GM21529 (cell line): ENCODE results near the gene TNNT3.

Experiments
- ATAC-seq: cut with Tn5 transposase; IDR thresholded peaks from one replicate; pipeline ENCODE4 v1.9.1; 2021; ENCODE audit not compliant: unreplicated experiment

The TNNT3 gene

DNA sequence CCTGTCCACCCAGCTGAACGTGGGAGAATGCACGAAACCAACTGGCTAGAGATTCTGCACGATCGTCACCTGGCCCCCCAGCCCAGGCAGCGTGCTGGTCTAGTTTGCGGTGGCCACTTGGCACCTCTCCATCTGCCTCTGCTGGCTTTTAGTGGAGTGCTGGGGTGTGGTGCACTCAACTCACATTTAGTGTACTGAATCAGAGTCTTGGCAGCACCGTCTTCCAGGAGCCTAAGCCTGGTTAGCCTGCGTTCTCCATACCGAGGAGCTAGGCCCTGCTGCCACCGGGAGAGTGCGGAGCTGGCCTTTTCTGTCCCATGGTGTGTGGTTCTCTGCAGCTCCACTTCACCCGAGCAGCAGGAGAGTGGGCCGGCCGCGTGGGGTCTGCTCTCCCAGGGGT lies 30.4 kb downstream of the TNNT3 start:
- ATAC-seq: no peak

- no peak for ATAC-seq
These were observed 33.4 kb downstream of the TNNT3 start for GRCh38 chr11:1952806-1953482.

GRCh38 chr11:1953489-1954266 lies 34.2 kb downstream of the TNNT3 start:
- ATAC-seq: no peak

DNA sequence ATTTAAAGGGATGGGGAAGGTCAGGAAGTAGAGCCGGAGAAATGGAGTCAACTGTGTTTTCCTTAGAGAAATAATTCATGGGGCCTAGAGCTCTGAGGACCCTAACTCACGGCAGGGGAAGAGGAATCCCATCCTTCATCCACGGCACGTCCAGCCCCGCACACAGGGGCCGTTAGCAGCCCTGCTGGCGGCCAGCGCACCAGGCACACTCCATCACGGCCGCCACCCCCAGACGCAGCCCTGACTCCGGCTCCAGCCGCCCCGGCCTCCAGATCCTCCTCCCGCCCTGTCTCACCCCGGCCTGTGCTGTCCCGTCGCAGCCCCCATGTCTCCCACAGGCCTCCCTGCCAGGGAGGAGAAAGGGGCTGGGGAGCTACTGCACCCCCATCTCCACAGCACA lies 38.9 kb downstream of the TNNT3 start:
- no peak for ATAC-seq

DNA sequence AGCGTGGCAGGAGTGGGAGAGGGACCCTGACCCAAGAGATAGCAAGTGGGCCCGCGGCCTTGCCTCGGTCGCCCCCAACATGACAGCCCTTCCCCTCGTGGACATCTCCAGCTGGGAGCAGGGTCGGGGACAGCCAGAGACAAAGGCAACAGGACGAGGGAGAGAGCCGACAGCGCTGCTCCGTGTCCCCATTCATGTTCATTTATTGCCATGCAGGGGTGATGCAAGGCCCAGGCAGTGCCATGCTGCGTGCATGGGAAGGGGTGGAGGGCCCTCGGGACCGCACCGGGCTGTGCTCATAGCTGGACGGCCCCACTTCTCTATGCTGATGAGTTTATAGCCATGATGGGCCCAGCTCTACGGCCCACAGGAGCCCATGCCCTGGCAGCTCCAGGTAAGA lies 40.3 kb downstream of the TNNT3 start:
- ATAC-seq: no peak

DNA sequence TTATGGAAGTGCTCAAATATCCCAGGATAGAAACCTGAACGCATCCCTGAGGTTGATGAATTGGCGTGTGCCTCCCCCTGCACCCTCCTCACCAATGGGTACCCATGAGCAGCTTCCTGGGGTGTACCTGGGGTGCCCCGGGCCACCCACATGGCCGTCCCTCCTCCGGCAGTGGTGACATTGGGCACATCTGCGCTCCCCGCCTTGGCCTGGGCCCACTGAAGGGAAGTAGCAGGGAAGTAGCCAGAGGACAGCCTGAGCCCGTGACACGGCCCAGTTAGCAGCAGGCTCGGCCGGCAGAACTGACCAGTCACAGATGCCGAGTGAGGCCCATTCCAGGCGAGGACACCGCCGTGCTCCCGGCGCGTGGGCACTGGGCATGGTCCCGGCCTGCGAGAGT lies 44.4 kb downstream of the TNNT3 start:
- no peak for ATAC-seq

DNA sequence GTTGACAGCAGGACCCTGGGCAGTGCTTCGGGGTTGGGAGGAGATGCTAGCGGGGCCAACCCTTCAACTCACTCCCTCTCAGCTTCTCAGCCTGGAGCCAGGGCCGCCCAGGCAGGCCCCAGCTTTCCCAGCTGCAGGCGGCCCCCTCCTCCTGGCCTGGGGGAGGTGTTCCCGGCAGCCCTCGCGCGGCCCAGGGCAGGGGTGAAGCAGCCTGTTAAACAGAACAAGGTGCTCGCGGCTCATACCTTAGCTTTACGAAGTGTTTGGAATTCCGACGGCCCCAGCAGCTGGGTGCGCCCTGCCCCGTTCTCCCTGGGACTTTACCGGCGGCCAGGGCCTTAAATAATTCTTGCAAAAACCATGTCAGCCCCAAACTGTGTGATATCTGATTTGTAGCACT lies 44.8 kb downstream of the TNNT3 start:
- no peak for ATAC-seq

- no peak for ATAC-seq
These were observed 45.5 kb downstream of the TNNT3 start for GRCh38 chr11:1964955-1965354.

DNA sequence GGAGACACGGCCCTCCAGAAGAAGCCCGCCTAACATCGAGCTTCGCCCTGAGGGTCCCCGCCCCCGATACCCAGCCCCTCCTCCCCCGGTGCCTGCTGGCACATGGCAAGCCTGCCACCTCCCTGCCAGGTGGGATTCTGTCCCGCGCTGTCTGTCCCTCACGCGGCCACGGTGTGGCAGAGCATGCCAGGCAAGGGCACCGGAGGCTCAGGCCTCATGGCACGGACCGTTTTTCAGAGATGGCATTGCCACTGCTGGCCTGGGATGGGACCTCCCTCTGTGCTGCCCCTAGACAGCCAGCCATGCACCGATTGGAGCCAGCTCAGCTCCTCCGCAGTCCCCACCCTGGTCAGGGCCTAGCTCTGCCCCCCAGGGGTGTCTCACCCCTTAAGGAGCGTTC lies 47.0 kb downstream of the TNNT3 start:
- ATAC-seq: no peak

DNA sequence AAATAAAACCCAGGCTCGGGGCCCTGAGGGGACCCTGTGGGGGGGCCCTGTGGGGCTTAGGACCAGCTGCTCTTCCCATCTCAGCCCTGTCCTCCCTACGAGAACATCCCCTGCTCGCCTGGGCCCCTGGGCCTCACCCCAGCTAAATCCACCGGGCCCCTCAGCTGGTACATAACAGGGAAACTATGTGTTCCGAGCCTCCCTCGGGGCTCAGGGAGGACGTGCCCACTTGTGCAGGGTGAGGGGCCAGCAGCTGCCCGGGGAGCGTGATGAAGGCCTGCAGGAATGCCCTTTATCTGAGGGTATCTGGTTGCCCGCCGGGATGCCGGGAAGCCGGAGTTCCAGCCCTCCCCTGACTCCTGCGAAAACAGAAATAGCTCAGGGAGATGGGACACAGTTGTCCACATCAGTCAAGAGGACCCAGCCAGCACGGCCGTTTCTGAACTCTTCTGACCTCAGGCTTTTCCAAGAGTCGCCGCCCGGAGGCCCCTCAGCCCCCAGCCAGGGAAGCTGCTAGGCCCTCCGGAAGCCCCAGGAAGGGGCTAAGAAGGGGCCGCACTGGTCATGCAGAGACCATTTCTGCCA lies 48.2 kb downstream of the TNNT3 start:
- no peak for ATAC-seq

GRCh38 chr11:1968454-1969002 lies 49.0 kb downstream of the TNNT3 start:
- ATAC-seq: no peak

- ATAC-seq: no peak
These were observed 49.5 kb downstream of the TNNT3 start for GRCh38 chr11:1969035-1969434.

DNA sequence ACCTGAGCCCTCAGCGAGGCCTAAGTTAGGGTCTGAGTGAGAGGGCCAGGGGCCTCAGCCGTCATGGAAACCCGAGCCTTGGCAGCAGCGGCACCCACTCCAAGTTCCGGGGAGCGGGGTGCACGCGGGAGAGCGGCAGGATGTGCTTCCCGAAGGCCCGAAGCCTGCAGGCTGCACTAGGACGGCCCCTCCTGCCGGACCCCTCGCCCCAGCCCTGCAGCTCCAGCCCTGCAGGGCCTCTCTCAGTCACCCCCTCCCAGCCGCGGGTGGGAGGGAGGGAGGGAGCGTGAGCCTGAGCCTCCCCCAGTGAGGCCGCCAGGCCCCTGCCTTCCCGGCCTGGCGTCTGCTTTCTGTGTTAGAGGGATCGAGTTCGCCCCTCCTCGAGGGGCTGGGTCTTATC lies 50.3 kb downstream of the TNNT3 start:
- ATAC-seq: no peak

- ATAC-seq: no peak
These were observed 51.5 kb downstream of the TNNT3 start for GRCh38 chr11:1970956-1971355.

GRCh38 chr11:1975185-1975584 lies 55.7 kb downstream of the TNNT3 start:
- no peak for ATAC-seq

DNA sequence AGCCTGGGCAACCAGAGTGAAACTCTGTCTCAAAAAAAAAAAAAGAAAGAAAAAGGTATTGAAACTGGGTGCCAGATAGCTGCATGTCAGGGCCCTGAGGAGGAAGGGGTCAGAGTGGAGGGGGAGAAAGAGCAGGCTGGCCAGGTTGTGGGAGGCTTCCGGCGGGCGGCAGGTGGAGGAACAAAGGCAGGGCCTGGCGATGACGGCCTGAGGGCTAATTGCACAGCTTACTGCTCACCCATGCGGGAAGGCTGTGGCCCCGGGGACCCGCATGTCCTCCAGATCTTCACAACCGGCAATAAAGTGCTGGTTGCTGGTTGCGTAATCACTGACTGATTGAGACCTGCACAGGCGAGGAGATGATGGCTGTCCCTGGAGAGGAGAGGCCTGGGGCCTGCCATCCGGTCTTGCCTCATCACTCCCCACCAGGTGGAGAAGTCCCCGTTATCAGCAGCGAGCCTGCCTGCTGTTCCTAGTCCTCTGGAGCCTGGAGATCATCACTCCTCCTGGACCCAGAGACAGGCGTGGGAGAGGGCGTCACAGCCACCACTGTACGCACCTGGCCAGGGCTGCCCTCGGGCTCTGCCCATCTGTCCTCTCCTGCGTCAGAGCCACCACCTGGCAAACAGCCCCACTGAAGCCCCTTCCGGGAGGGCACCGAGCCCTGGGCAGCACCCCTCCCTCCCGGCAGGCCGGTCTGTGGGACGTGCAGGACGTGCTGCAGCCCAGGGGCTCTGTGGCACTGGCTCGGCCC lies 59.4 kb downstream of the TNNT3 start:
- ATAC-seq: no peak

DNA sequence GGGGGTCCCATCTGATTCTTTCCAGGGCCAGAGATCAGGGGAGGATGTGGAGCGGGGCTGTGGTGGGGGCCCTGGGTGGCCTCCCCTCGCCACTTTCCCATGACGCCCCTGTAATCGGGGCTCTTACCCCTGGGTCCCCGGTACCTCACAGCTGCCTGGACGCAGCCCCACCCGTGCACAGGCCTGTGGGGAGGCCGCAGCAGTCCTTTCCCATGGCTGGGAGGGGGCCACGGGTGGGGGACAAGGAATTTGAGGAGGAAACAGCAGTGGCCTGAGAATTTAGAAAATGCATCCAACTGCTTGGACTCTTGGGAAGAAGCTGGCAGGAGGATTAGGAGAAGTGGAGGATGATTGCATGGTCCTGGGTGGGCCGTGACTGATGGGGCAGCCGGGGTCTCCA lies 60.1 kb downstream of the TNNT3 start:
- ATAC-seq: no peak

GRCh38 chr11:1982873-1983600 lies 63.5 kb downstream of the TNNT3 start:
- ATAC-seq: no peak

DNA sequence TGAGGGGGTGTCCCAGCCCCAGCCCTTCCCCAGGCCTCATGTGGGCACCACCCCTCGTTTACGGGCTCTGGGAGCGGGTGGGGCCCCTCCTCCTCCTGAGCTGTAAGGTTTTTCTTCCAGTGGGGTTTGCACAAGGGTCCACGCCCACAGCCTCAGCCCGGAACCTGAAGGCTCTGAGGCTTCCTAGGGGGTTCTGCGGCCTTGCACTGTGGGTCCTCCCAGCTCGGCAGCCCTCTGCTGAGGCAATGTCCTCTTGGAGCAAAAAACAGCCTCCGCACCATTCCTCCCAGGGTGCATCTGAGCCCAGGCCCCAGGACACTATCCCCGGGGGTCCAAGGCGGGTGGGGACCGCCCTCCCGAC lies 64.1 kb downstream of the TNNT3 start:
- ATAC-seq: no peak

DNA sequence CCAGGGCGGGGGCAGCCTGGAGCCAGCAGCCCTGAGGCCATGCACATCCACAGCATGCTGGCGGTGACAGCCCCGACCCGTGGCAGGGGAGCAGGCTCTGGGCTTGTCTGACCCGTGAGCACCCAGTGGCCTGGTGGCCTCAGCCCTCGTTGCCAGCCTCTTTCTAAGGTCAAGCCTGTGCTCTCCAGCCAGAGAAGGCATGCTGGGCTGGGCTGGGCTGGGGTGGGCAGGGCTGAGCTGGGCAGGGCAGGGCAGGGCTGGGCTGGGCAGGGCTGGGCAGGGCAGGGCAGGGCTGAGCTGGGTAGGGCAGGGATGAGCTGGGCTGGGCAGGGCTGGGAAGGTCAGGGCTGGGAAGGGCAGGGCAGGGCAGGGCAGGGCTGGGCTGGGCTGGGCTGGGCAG lies 67.5 kb downstream of the TNNT3 start:
- ATAC-seq: no peak

DNA sequence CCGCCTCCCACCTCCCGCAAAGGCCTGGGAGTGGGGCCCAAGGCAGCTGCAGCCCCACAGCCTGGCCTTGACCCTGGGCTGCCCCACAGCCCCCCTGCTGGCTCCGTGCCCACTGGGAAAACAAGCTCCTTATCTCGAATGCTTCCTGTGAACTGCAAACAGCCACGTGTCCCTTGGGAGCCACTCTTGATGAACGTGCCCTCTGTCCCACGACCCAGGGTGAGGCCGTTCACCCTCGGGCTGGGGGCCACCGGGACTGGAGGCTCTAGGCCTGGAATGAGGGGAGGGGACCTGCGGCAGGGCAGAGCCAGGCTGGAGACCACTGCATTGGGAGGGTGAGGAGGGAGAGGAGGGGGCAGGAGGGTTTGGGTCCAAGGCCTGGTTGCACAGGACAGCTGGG lies 68.7 kb downstream of the TNNT3 start:
- no peak for ATAC-seq
